GM23248 (cell line): ENCODE measurements around the gene PEX11B.

Experiments
- EZH2 ChIP-seq: fragments of 200-600 bp; sonication (generic); IDR thresholded peaks from 2 replicates; pipeline ENCODE4 v1.6.1; 2018; ENCODE audit warnings: antibody characterized with exemption, mild to moderate bottlenecking; ENCODE audit not compliant: insufficient read depth, poor library complexity, severe bottlenecking
- EZH2phosphoT487 ChIP-seq: fragments of 200-600 bp; sonication (generic); IDR thresholded peaks from 2 replicates; pipeline ENCODE4 v1.6.1; 2018; ENCODE audit warnings: antibody characterized with exemption, moderate library complexity, mild to moderate bottlenecking, low read depth; ENCODE audit not compliant: insufficient read depth

DNA sequence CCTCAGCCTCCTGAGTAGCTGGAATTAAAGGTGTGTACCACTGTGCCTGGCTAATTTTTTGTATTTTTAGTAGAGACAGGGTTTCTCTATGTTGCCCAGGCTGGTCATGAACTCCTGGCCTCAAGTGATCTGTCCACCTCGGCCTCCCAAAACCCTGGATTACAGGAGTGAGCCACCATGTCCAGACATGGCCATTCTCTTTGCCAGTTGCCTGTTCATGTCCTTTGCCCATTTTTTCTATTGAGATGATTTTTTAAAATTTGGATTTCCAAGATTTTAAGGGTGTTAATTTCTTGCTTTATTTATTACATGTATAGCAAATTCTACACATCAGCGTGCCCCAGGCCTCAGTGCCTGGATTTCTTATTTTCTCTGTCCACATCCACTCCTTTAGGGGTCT lies 48.8 kb upstream of the PEX11B start:
- no peak for TF ChIP-seq EZH2
- TF ChIP-seq EZH2phosphoT487, result no peak
